HL-60 (cell line): Measurements from ENCODE around the gene CHD5.

ENCODE experiments used
- POLR2AphosphoS5 ChIP-seq: IDR thresholded peaks from 2 replicates; pipeline ENCODE4 v1.6.1; 2012; ENCODE audit warnings: low read depth
- TF ChIP-seq, protein P1 (sequence below): IDR thresholded peaks from one replicate; pipeline ENCODE4 v1.5.1; 2011; ENCODE audit warnings: low read length, control low read depth, inconsistent platforms; ENCODE audit not compliant: insufficient read depth
- TF ChIP-seq, protein P2 (sequence below): IDR thresholded peaks from 2 replicates; pipeline ENCODE4 v1.6.1; 2012; ENCODE audit warnings: low read depth; ENCODE audit not compliant: insufficient replicate concordance

DNA sequence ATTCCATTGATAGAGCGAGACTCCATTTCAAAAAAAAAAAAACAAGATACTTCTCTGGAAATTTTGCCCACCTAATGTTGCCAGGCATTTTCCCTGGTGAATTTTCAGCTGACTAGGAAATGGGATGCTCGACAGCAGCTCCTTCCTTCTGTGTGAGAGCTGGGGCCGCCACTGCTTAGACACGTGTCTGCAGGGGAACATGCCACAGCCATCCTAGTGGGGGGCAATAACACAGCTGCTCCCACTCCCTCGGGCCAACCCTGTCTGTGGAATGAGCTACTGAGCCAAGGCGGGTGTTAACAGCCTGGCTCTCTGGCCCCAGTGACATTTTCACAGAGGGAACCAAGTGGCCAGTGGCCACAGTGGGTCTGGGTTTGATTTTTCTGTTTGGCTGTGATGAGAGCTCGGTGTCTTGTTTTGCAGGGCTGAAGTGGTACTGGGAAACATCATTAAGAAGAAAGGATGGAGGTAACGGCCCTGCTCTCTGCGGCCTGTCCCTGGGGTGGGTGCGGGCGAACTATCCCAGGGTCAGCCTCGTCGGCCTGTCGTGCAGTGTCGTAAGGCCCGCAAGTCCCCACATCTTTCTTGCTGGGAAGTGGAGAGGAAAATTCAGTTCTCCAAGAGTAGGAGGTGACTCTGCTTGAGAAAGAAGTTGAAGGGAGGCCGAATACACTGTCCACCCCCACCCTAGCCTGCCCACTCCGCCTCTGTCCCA, 95.2 kb downstream of the CHD5 start:
- TF ChIP-seq, protein P1, sequence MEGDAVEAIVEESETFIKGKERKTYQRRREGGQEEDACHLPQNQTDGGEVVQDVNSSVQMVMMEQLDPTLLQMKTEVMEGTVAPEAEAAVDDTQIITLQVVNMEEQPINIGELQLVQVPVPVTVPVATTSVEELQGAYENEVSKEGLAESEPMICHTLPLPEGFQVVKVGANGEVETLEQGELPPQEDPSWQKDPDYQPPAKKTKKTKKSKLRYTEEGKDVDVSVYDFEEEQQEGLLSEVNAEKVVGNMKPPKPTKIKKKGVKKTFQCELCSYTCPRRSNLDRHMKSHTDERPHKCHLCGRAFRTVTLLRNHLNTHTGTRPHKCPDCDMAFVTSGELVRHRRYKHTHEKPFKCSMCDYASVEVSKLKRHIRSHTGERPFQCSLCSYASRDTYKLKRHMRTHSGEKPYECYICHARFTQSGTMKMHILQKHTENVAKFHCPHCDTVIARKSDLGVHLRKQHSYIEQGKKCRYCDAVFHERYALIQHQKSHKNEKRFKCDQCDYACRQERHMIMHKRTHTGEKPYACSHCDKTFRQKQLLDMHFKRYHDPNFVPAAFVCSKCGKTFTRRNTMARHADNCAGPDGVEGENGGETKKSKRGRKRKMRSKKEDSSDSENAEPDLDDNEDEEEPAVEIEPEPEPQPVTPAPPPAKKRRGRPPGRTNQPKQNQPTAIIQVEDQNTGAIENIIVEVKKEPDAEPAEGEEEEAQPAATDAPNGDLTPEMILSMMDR = no peak
- peak; percentile 8; the same call in 1 of the 2 replicates for TF ChIP-seq POLR2AphosphoS5
- TF ChIP-seq, protein P2, sequence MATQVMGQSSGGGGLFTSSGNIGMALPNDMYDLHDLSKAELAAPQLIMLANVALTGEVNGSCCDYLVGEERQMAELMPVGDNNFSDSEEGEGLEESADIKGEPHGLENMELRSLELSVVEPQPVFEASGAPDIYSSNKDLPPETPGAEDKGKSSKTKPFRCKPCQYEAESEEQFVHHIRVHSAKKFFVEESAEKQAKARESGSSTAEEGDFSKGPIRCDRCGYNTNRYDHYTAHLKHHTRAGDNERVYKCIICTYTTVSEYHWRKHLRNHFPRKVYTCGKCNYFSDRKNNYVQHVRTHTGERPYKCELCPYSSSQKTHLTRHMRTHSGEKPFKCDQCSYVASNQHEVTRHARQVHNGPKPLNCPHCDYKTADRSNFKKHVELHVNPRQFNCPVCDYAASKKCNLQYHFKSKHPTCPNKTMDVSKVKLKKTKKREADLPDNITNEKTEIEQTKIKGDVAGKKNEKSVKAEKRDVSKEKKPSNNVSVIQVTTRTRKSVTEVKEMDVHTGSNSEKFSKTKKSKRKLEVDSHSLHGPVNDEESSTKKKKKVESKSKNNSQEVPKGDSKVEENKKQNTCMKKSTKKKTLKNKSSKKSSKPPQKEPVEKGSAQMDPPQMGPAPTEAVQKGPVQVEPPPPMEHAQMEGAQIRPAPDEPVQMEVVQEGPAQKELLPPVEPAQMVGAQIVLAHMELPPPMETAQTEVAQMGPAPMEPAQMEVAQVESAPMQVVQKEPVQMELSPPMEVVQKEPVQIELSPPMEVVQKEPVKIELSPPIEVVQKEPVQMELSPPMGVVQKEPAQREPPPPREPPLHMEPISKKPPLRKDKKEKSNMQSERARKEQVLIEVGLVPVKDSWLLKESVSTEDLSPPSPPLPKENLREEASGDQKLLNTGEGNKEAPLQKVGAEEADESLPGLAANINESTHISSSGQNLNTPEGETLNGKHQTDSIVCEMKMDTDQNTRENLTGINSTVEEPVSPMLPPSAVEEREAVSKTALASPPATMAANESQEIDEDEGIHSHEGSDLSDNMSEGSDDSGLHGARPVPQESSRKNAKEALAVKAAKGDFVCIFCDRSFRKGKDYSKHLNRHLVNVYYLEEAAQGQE = no peak
